HepG2 (cell line): Measurements from ENCODE around the gene GFPT2. TPM values are rescaled to one million over a fixed set of nuclear protein-coding genes. Genes with fewer than 3 reads are reported as not detected.

Experiments used
- ADNP ChIP-seq: sonication (generic); formaldehyde crosslinking; IDR thresholded peaks from 2 replicates; pipeline ENCODE4 v1.4.0; 2020; ENCODE audit warnings: missing genetic modification reagents
- AHR ChIP-seq: IDR thresholded peaks from 2 replicates; pipeline ENCODE4 v1.6.1; 2018; ENCODE audit warnings: missing genetic modification reagents, missing compliant biosample characterization
- EP300 ChIP-seq, 3 experiments: sonication (generic) in 1 of 3; formaldehyde crosslinking in 1 of 3; IDR thresholded peaks; 2 replicates each; pipeline versions ENCODE4 v1.5.1 to v1.6.1; 2011 to 2020; ENCODE audit warnings: low read depth in 2 of 3, low read length in 2 of 3, borderline replicate concordance in 1 of 3, improper control_type of control experiment in 1 of 3, mild to moderate bottlenecking in 1 of 3, missing genetic modification reagents in 1 of 3, moderate library complexity in 1 of 3
- FIP1L1 ChIP-seq: fragments of 200-400 bp; formaldehyde crosslinking; IDR thresholded peaks from 2 replicates; pipeline ENCODE4 v1.6.1; 2018; ENCODE audit warnings: low read depth, mild to moderate bottlenecking, low read length, moderate library complexity, borderline replicate concordance; ENCODE audit not compliant: insufficient read depth
- ISL2 ChIP-seq: sonication (generic); formaldehyde crosslinking; IDR thresholded peaks from 2 replicates; pipeline ENCODE4 v1.5.0; 2020; ENCODE audit warnings: missing genetic modification reagents
- KAT2B ChIP-seq: fragments of 150-350 bp; IDR thresholded peaks from 2 replicates; pipeline ENCODE4 v1.6.1; 2014; ENCODE audit warnings: low read depth, low read length, borderline replicate concordance
- MAFF ChIP-seq: IDR thresholded peaks from 2 replicates; pipeline ENCODE4 v1.6.1; 2011; ENCODE audit warnings: low read depth, low read length, improper control_type of control experiment
- MXD4 ChIP-seq: IDR thresholded peaks from 2 replicates; pipeline ENCODE4 v1.6.1; 2016; ENCODE audit warnings: mild to moderate bottlenecking, missing biosample characterization, missing genetic modification reagents
- MYNN ChIP-seq: sonication (generic); formaldehyde crosslinking; IDR thresholded peaks from 2 replicates; pipeline ENCODE4 v1.4.0; 2020; ENCODE audit warnings: mild to moderate bottlenecking, low read depth, missing genetic modification reagents
- NFIC ChIP-seq: IDR thresholded peaks from 2 replicates; pipeline ENCODE4 v1.6.1; 2012; ENCODE audit warnings: mild to moderate bottlenecking, low read length, inconsistent platforms
- NFKBIZ ChIP-seq: IDR thresholded peaks from 2 replicates; pipeline ENCODE4 v1.6.1; 2018; ENCODE audit warnings: missing genetic modification reagents, missing compliant biosample characterization
- RORA ChIP-seq: sonication (generic); formaldehyde crosslinking; IDR thresholded peaks from 2 replicates; pipeline ENCODE4 v1.5.0; 2020; ENCODE audit warnings: mild to moderate bottlenecking, missing genetic modification reagents, moderate library complexity
- SUZ12 ChIP-seq: fragments of 150-350 bp; IDR thresholded peaks from 2 replicates; pipeline ENCODE4 v1.6.1; 2014; ENCODE audit warnings: low read depth, low read length
- TBX3 ChIP-seq: fragments of 450-650 bp; IDR thresholded peaks from 2 replicates; pipeline ENCODE4 v1.6.1; 2017; ENCODE audit warnings: antibody characterized with exemption, mild to moderate bottlenecking, inconsistent platforms, borderline replicate concordance
- TCF12 ChIP-seq, 2 experiments: fragments of 450-650 bp in 1 of 2; sonication (generic) in 1 of 2; formaldehyde crosslinking in 1 of 2; IDR thresholded peaks; 2 replicates each; pipeline versions ENCODE4 v1.6.1 to v1.8.0; 2017 to 2022; ENCODE audit warnings: antibody characterized with exemption in 1 of 2, mild to moderate bottlenecking in 1 of 2, missing genetic modification reagents in 1 of 2, moderate library complexity in 1 of 2
- TFDP1 ChIP-seq: IDR thresholded peaks from 2 replicates; pipeline ENCODE4 v1.6.1; 2016; ENCODE audit warnings: missing compliant biosample characterization, missing genetic modification reagents, borderline replicate concordance
- YEATS4 ChIP-seq: sonication (generic); formaldehyde crosslinking; IDR thresholded peaks from 2 replicates; pipeline ENCODE4 v1.4.0; 2020; ENCODE audit warnings: missing genetic modification reagents, borderline replicate concordance
- ZFAT ChIP-seq: sonication (generic); formaldehyde crosslinking; conservative IDR thresholded peaks from 2 replicates; pipeline ENCODE4 v1.8.1; 2023; ENCODE audit warnings: missing genetic modification reagents, inconsistent platforms
- ZNF101 ChIP-seq: sonication (generic); formaldehyde crosslinking; IDR thresholded peaks from 2 replicates; pipeline ENCODE4 v1.4.0; 2020; ENCODE audit warnings: mild to moderate bottlenecking, low read depth, missing genetic modification reagents, borderline replicate concordance
- ZNF207 ChIP-seq: fragments of 450-650 bp; IDR thresholded peaks from 2 replicates; pipeline ENCODE4 v1.6.1; 2016; ENCODE audit warnings: antibody characterized with exemption, borderline replicate concordance
- ZNF256 ChIP-seq: sonication (generic); formaldehyde crosslinking; conservative IDR thresholded peaks from 2 replicates; pipeline ENCODE4 v1.4.0; 2020; ENCODE audit warnings: missing genetic modification reagents
- ZNF335 ChIP-seq: sonication (generic); formaldehyde crosslinking; IDR thresholded peaks from 2 replicates; pipeline ENCODE4 v1.4.0; 2020; ENCODE audit warnings: missing genetic modification reagents
- ZNF44 ChIP-seq: sonication (generic); formaldehyde crosslinking; IDR thresholded peaks from 2 replicates; pipeline ENCODE4 v1.5.1; 2020; ENCODE audit warnings: mild to moderate bottlenecking, missing genetic modification reagents
- ZNF558 ChIP-seq: sonication (generic); formaldehyde crosslinking; IDR thresholded peaks from 2 replicates; pipeline ENCODE4 v1.9.0; 2022; ENCODE audit warnings: mild to moderate bottlenecking, missing genetic modification reagents, borderline replicate concordance
- polyA plus RNA-seq, 8 experiments: library from polyadenylated mRNA; depleted of rRNA in 3 of 8; stranded (reverse) in 7 of 8; unstranded in 1 of 8; fragments of >200 nt; fragmentation: Illumina TruSeq in 4 of 8; extraction: Trizol in 4 of 8; gene quantifications; 2 replicates each; pipeline versions ENCODE4 v1.2.1 to v1.2.3, GENCODE V29; 2011 to 2016; ENCODE audit warnings: low read depth in 4 of 8, missing spikeins in 1 of 8, mixed read lengths in 1 of 8; ENCODE audit not compliant: insufficient read depth in 1 of 8
- total RNA-seq, 5 experiments: library from RNA; depleted of rRNA; stranded (reverse); fragments of >200 nt; fragmentation: Illumina TruSeq; extraction: Trizol; gene quantifications; 2 replicates each; pipeline ENCODE4 v1.2.3, GENCODE V29; 2016; ENCODE audit warnings: low read depth in 1 of 5
- TF ChIP-seq, protein P1 (sequence below): sonication (generic); formaldehyde crosslinking; IDR thresholded peaks from 2 replicates; pipeline ENCODE4 v1.5.1; 2020; ENCODE audit warnings: mild to moderate bottlenecking, missing genetic modification reagents, borderline replicate concordance
- TF ChIP-seq, protein P2 (sequence below): sonication (generic); formaldehyde crosslinking; IDR thresholded peaks from 2 replicates; pipeline ENCODE4 v1.4.0; 2020; ENCODE audit warnings: low read depth, mild to moderate bottlenecking, missing genetic modification reagents

Gene GFPT2
- total and polyA plus RNA-seq, 2 of the 13 experiments (the other 11 are each of a cell fraction or from before 2014, with no cell fraction given): 0.18 TPM

DNA sequence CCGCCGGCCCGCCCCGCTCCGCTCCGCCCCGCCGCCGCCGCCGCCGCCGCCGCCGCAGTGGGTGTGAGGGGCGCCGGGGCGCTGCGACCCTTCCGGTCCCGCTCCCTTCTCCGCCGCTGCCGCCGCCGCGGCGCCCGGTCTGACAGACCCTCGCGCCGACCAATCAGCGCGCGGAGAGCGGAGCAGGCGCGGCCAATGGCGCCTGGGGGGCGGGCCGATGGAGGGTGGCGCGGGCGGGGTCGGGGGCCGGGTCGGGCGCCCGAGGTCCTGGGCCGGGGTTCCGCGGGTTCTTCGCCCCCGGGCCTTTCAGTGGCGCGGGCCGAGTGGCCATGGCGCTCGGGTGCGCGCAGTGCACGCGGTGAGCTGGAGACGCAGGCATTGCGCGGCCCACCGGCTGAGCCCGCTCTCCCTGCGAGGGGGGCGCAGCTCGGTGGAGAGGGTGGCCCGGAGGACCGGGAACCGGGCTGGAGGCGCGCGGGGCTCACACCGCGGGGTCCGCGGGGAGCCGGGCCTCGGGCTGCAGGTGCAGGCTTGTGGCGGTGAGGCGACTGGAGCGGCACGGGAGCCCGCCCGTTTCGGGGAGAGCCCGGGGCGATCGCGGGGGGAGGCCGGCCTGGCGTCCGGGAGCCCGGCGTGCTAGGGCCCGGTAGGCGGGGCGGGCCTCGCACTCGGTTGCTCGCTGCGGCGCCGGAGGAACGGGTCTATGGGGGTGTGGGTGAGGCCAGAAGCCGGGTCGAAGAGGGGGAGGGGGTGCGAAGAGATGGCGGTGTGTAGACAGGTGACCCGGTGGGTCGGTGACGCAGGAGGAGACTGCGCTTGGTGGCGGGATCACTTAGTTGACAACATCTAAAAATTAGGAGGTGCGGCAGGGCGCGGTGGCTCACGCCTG is 60.9 kb downstream of the GFPT2 start, which contains the start of gene MAPK9 (continued):
- TF ChIP-seq, protein P1, sequence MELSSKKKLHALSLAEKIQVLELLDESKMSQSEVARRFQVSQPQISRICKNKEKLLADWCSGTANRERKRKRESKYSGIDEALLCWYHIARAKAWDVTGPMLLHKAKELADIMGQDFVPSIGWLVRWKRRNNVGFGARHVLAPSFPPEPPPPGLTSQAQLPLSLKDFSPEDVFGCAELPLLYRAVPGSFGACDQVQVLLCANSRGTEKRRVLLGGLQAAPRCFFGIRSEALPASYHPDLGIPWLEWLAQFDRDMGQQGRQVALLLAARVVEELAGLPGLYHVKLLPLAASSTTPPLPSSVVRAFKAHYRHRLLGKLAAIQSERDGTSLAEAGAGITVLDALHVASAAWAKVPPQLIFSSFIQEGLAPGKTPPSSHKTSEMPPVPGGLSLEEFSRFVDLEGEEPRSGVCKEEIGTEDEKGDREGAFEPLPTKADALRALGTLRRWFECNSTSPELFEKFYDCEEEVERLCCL (CRISPR knock-in tag): no peak
- TF ChIP-seq TFDP1 (CRISPR knock-in tag) (peak; percentile 31; the same call in 1 of the 2 replicates), ZNF44 (CRISPR knock-in tag) (no peak), FIP1L1 (no peak), ZNF207 (no peak), ADNP (CRISPR knock-in tag) (no peak), EP300 (IDR thresholded peaks at IDR 0.05; ENCODE audit: low read depth in 2 of 2, low read length in 2 of 2) (no peak), EP300 (CRISPR knock-in tag; IDR thresholded peaks at IDR 0.05; ENCODE audit: borderline replicate concordance) (no peak), TBX3 (no peak), KAT2B (no peak), AHR (CRISPR knock-in tag) (no peak), NFKBIZ (CRISPR knock-in tag) (no peak), MXD4 (no peak; the same call in 1 of the 2 replicates), ZFAT (no peak), YEATS4 (CRISPR knock-in tag) (peak; percentile 47; the same call in 1 of the 2 replicates), ISL2 (CRISPR knock-in tag) (no peak), ZNF558 (CRISPR knock-in tag) (peak; percentile 47; the same call in 1 of the 2 replicates), ZNF256 (CRISPR knock-in tag) (no peak), SUZ12 (no peak), TCF12 (IDR thresholded peaks at IDR 0.05) (no peak), TCF12 (CRISPR knock-in tag; IDR thresholded peaks at IDR 0.05) (no peak), MAFF (no peak), MYNN (CRISPR knock-in tag) (no peak; the same call in 1 of the 2 replicates), ZNF101 (CRISPR knock-in tag) (no peak), RORA (no peak), ZNF335 (CRISPR knock-in tag) (no peak), NFIC (no peak)
- TF ChIP-seq, protein P2, sequence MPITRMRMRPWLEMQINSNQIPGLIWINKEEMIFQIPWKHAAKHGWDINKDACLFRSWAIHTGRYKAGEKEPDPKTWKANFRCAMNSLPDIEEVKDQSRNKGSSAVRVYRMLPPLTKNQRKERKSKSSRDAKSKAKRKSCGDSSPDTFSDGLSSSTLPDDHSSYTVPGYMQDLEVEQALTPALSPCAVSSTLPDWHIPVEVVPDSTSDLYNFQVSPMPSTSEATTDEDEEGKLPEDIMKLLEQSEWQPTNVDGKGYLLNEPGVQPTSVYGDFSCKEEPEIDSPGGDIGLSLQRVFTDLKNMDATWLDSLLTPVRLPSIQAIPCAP (CRISPR knock-in tag): no peak
